Type B pancreatic cell (in vitro differentiated cells): ENCODE results near the gene BABAM2. TPM values are rescaled to one million over a fixed set of nuclear protein-coding genes. Genes with fewer than 3 reads are reported as not detected.
"Not testable (repeated sequence)": the region's sequence is repeated elsewhere in the genome, so short reads cannot be mapped to it uniquely, and the experiment has no call there.

Source experiments
- DNase-seq: peaks from one replicate; pipeline ENCODE4 v3.0.0; 2021; ENCODE audit warnings: mixed read lengths; ENCODE audit not compliant: unreplicated experiment; ENCODE audit errors: extremely low spot score
- H3K27ac Mint-ChIP-seq: 2 replicates; pipeline ENCODE4 v1.8.0; 2021; ENCODE audit warnings: mild to moderate bottlenecking, mixed read lengths
- H3K27me3 Mint-ChIP-seq: 2 replicates; pipeline ENCODE4 v1.8.0; 2021; ENCODE audit warnings: mixed read lengths
- H3K36me3 Mint-ChIP-seq: 2 replicates; pipeline ENCODE4 v1.8.0; 2021; ENCODE audit warnings: mixed read lengths
- H3K4me1 Mint-ChIP-seq: one replicate; pipeline ENCODE4 v1.8.0; 2021; ENCODE audit warnings: mixed read lengths; ENCODE audit not compliant: unreplicated experiment
- H3K4me3 Mint-ChIP-seq: 2 replicates; pipeline ENCODE4 v1.8.0; 2021; ENCODE audit warnings: mild to moderate bottlenecking, mixed read lengths
- H3K9me3 Mint-ChIP-seq: 2 replicates; pipeline ENCODE4 v1.8.0; 2021; ENCODE audit warnings: mixed read lengths
- CTCF ChIP-seq: fragments of 200-600 bp; sonication (generic); conservative IDR thresholded peaks from 2 replicates; pipeline ENCODE4 v1.5.0; 2021; ENCODE audit warnings: antibody characterized with exemption, mild to moderate bottlenecking
- total RNA-seq: library from RNA; stranded (reverse); gene quantifications from 2 replicates; pipeline ENCODE4 v1.2.1, GENCODE V29; 2021; ENCODE audit warnings: low replicate concordance

BABAM2 gene
- total RNA-seq, 1 donor from 2014 or later, result 30.4 TPM

- Mint-ChIP-seq H3K4me3 (no peak overlapping the region), H3K36me3 (no peaks in the 10 kb centered on the region), H3K27ac (no peak overlapping the region), H3K27me3 (no peaks in the 10 kb centered on the region), H3K9me3 (peaks cover 9% of the 10 kb centered on the region), H3K4me1 (no peaks in the 10 kb centered on the region)
- no peak for TF ChIP-seq CTCF
- DNase-seq, result no peak
Observed at GRCh38 chr2:28002181-28002580, 111.7 kb downstream of the BABAM2 start.

GRCh38 chr2:28004086-28004485 lies 113.6 kb downstream of the BABAM2 start:
- Mint-ChIP-seq H3K36me3 (peaks cover 3% of the 10 kb centered on the region), H3K4me3 (no peak overlapping the region), H3K4me1 (peaks cover 5% of the 10 kb centered on the region), H3K27ac (no peak overlapping the region), H3K27me3 (no peaks in the 10 kb centered on the region), H3K9me3 (peaks cover 9% of the 10 kb centered on the region)
- no peak for TF ChIP-seq CTCF
- no peak for DNase-seq

GRCh38 chr2:28009732-28010131 lies 119.2 kb downstream of the BABAM2 start:
- Mint-ChIP-seq H3K27ac (no peak overlapping the region), H3K36me3 (peaks cover 3% of the 10 kb centered on the region), H3K27me3 (no peaks in the 10 kb centered on the region), H3K4me1 (peaks cover 11% of the 10 kb centered on the region), H3K4me3 (no peak overlapping the region), H3K9me3 (no peaks in the 10 kb centered on the region)
- no peak for DNase-seq
- TF ChIP-seq CTCF, result no peak

- no peak overlapping the region for H3K27ac Mint-ChIP-seq
- H3K36me3 Mint-ChIP-seq, result peaks cover 3% of the 10 kb centered on the region
- peaks cover 11% of the 10 kb centered on the region for H3K4me1 Mint-ChIP-seq
- no peaks in the 10 kb centered on the region for H3K27me3 Mint-ChIP-seq
- no peaks in the 10 kb centered on the region for H3K9me3 Mint-ChIP-seq
- H3K4me3 Mint-ChIP-seq, result no peak overlapping the region
- no peak for TF ChIP-seq CTCF
- no peak for DNase-seq
Observed at GRCh38 chr2:28011322-28011737, 120.8 kb downstream of the BABAM2 start.

- H3K4me3 Mint-ChIP-seq, H3K9me3 Mint-ChIP-seq, H3K27ac Mint-ChIP-seq, H3K36me3 Mint-ChIP-seq, H3K4me1 Mint-ChIP-seq, H3K27me3 Mint-ChIP-seq, DNase-seq: not testable (repeated sequence)
Observed at GRCh38 chr2:28018474-28018873, 127.9 kb downstream of the BABAM2 start.

GRCh38 chr2:28019521-28019920 lies 129.0 kb downstream of the BABAM2 start:
- H3K27ac Mint-ChIP-seq, H3K4me1 Mint-ChIP-seq, H3K36me3 Mint-ChIP-seq: not testable (repeated sequence)

GRCh38 chr2:28021898-28022297 lies 131.4 kb downstream of the BABAM2 start:
- H3K27ac Mint-ChIP-seq, result no peak overlapping the region
- H3K27me3 Mint-ChIP-seq, result no peaks in the 10 kb centered on the region
- no peak for TF ChIP-seq CTCF
- no peak for DNase-seq
- no peak overlapping the region for H3K4me3 Mint-ChIP-seq
- no peaks in the 10 kb centered on the region for H3K4me1 Mint-ChIP-seq
- peaks cover 13% of the 10 kb centered on the region for H3K36me3 Mint-ChIP-seq
- H3K9me3 Mint-ChIP-seq, result no peaks in the 10 kb centered on the region

More at GRCh38 chr2:28019521-28019920, 129.0 kb downstream of the BABAM2 start:
- not testable (repeated sequence) for H3K27me3 Mint-ChIP-seq, H3K9me3 Mint-ChIP-seq, H3K4me3 Mint-ChIP-seq, DNase-seq
